ENCODE results near the gene RASD1.

The RASD1 gene

DNA sequence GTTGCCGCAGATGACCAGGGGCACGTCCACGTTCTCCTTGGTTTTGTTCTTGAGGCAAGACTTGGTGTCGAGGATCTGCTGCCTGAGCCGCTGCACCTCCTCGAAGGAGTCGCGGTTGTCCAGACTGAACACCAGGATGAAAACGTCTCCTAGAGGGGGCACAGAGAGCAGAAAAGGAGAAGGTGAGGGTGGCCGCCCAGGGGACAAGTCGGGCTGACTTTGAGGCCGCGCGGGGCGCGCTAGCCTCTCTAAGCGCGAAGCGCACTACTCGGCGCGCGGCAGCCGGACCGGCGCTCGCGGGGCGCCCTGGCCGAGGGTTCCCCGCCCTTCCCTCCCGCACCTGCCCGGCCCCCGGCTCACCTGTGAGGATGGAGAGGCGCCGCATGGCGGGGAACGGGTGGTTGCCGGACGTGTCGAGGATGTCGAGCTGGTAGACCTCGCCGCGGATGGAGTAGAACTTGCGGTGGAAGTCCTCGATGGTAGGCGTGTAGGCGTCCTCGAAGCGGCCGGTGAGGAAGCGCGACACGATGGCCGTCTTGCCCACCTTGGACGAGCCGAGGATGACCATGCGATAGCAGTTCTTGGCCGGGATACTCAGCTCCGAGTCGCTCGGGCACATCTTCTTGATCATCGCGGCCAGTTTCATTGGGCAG lies 533 bp downstream of the RASD1 start:
- Histone ChIP-seq H4K20me1 (ENCODE audit: insufficient read depth, low read length) (no peaks in the 10 kb centered on the region), H2AFZ (ENCODE audit: low read length) (peak overlapping the region; percentile 70), H3K9ac (ENCODE audit: low read length) (no peak overlapping the region; the same call in 1 of the 2 replicates), H3K79me2 (ENCODE audit: low read length) (no peaks in the 10 kb centered on the region), H3K27me3 (replicated peaks; ENCODE audit: insufficient read depth, low read length) (peaks cover 6% of the 10 kb centered on the region), H3K27ac (ENCODE audit: low read length) (no peak overlapping the region), H3K36me3 (replicated peaks; ENCODE audit: insufficient read depth, low read length) (no peaks in the 10 kb centered on the region), H3K9me3 (replicated peaks; ENCODE audit: insufficient read depth, low read length) (no peaks in the 10 kb centered on the region), H3K4me2 (ENCODE audit: low read depth, low read length) (peak overlapping the region; percentile 100), H3K4me1 (ENCODE audit: low read length) (peaks cover 12% of the 10 kb centered on the region; the same call in 1 of the 2 replicates), H3K4me3 (ENCODE audit: low read length) (peak overlapping the region; percentile 73), H3K9me2 (replicated peaks; ENCODE audit: insufficient read depth, low read length) (no peaks in the 10 kb centered on the region), H3F3A (ENCODE audit: insufficient read depth, low read length) (peaks cover 14% of the 10 kb centered on the region; the same call in 1 of the 2 replicates)
- no peak for TF ChIP-seq EZH2phosphoT487 (IDR thresholded peaks at IDR 0.05; ENCODE audit: low read length)
- no peak for DNase-seq

GRCh38 chr17:17494870-17495535 lies 1.2 kb downstream of the RASD1 start:
- Histone ChIP-seq H3K9ac (ENCODE audit: low read length) (no peak overlapping the region), H3K27ac (ENCODE audit: low read length) (no peak overlapping the region), H3F3A (ENCODE audit: insufficient read depth, low read length) (peaks cover 14% of the 10 kb centered on the region; the same call in 1 of the 2 replicates), H3K79me2 (ENCODE audit: low read length) (no peaks in the 10 kb centered on the region), H3K36me3 (replicated peaks; ENCODE audit: insufficient read depth, low read length) (no peaks in the 10 kb centered on the region), H3K4me1 (ENCODE audit: low read length) (peaks cover 12% of the 10 kb centered on the region; the same call in 1 of the 2 replicates), H2AFZ (ENCODE audit: low read length) (no peak overlapping the region), H3K4me2 (ENCODE audit: low read depth, low read length) (peak overlapping the region; percentile 100; the same call in 1 of the 2 replicates), H3K9me3 (replicated peaks; ENCODE audit: insufficient read depth, low read length) (no peaks in the 10 kb centered on the region), H3K9me2 (replicated peaks; ENCODE audit: insufficient read depth, low read length) (no peaks in the 10 kb centered on the region), H3K4me3 (ENCODE audit: low read length) (peak overlapping the region; percentile 17; the same call in 1 of the 2 replicates), H3K27me3 (replicated peaks; ENCODE audit: insufficient read depth, low read length) (peaks cover 6% of the 10 kb centered on the region), H4K20me1 (ENCODE audit: insufficient read depth, low read length) (no peaks in the 10 kb centered on the region)
- peak; percentile 11 for DNase-seq
- TF ChIP-seq, protein P1, sequence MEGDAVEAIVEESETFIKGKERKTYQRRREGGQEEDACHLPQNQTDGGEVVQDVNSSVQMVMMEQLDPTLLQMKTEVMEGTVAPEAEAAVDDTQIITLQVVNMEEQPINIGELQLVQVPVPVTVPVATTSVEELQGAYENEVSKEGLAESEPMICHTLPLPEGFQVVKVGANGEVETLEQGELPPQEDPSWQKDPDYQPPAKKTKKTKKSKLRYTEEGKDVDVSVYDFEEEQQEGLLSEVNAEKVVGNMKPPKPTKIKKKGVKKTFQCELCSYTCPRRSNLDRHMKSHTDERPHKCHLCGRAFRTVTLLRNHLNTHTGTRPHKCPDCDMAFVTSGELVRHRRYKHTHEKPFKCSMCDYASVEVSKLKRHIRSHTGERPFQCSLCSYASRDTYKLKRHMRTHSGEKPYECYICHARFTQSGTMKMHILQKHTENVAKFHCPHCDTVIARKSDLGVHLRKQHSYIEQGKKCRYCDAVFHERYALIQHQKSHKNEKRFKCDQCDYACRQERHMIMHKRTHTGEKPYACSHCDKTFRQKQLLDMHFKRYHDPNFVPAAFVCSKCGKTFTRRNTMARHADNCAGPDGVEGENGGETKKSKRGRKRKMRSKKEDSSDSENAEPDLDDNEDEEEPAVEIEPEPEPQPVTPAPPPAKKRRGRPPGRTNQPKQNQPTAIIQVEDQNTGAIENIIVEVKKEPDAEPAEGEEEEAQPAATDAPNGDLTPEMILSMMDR (IDR thresholded peaks at IDR 0.05; ENCODE audit: low read length), result no peak
- TF ChIP-seq EZH2 (optimal IDR thresholded peaks at IDR 0.05; ENCODE audit: low read depth, low read length) (no peak), EZH2phosphoT487 (IDR thresholded peaks at IDR 0.05; ENCODE audit: low read length) (no peak)

GRCh38 chr17:17494499-17494869 lies 1.7 kb downstream of the RASD1 start:
- H4K20me1 ChIP-seq (ENCODE audit: insufficient read depth, low read length), result no peaks in the 10 kb centered on the region
- peaks cover 14% of the 10 kb centered on the region; the same call in 1 of the 2 replicates for H3F3A ChIP-seq (ENCODE audit: insufficient read depth, low read length)
- H3K27me3 ChIP-seq (replicated peaks; ENCODE audit: insufficient read depth, low read length), result peaks cover 6% of the 10 kb centered on the region
- H3K36me3 ChIP-seq (replicated peaks; ENCODE audit: insufficient read depth, low read length), result no peaks in the 10 kb centered on the region
- peak; percentile 35 for DNase-seq
- no peaks in the 10 kb centered on the region for H3K9me3 ChIP-seq (replicated peaks; ENCODE audit: insufficient read depth, low read length)
- H3K4me3 ChIP-seq (ENCODE audit: low read length), result peak overlapping the region; percentile 17; the same call in 1 of the 2 replicates
- H3K4me1 ChIP-seq (ENCODE audit: low read length), result peaks cover 12% of the 10 kb centered on the region; the same call in 1 of the 2 replicates
- no peak overlapping the region for H3K27ac ChIP-seq (ENCODE audit: low read length)
- TF ChIP-seq, protein P1 (IDR thresholded peaks at IDR 0.05; ENCODE audit: low read length), result no peak
- TF ChIP-seq EZH2 (optimal IDR thresholded peaks at IDR 0.05; ENCODE audit: low read depth, low read length), result no peak
- no peak for TF ChIP-seq EZH2phosphoT487 (IDR thresholded peaks at IDR 0.05; ENCODE audit: low read length)
- no peaks in the 10 kb centered on the region for H3K9me2 ChIP-seq (replicated peaks; ENCODE audit: insufficient read depth, low read length)
- H3K79me2 ChIP-seq (ENCODE audit: low read length), result no peaks in the 10 kb centered on the region
- peak overlapping the region; percentile 100; the same call in 1 of the 2 replicates for H3K4me2 ChIP-seq (ENCODE audit: low read depth, low read length)
- H2AFZ ChIP-seq (ENCODE audit: low read length), result no peak overlapping the region
- no peak overlapping the region for H3K9ac ChIP-seq (ENCODE audit: low read length)

Data from MM.1S (cell line).